ENCODE data around the gene SYNE1.
"Not testable (repeated sequence)": the region's sequence is repeated elsewhere in the genome, so short reads cannot be mapped to it uniquely, and the experiment has no call there.

Gene SYNE1

GRCh38 chr6:152673236-152673635 lies 36.1 kb upstream of the SYNE1 start:
- DNase-seq (ENCODE audit: low spot score), result no peak
- in situ Hi-C loops (cut with MboI; ENCODE audit: low sequenced_read_pairs, unreplicated experiment), result no loop called here
- no peak for TF ChIP-seq CTCF (IDR thresholded peaks at IDR 0.05; ENCODE audit: borderline replicate concordance, control extremely low read depth, extremely low read depth, insufficient read depth, missing control alignments)

GRCh38 chr6:152671171-152671570 lies 34.0 kb upstream of the SYNE1 start:
- in situ Hi-C loops (cut with MboI; ENCODE audit: low sequenced_read_pairs, unreplicated experiment), result no loop called here
- TF ChIP-seq CTCF (IDR thresholded peaks at IDR 0.05; ENCODE audit: borderline replicate concordance, control extremely low read depth, extremely low read depth, insufficient read depth, missing control alignments), result no peak
- DNase-seq (ENCODE audit: low spot score), result no peak

- no peak for TF ChIP-seq CTCF (IDR thresholded peaks at IDR 0.05; ENCODE audit: borderline replicate concordance, control extremely low read depth, extremely low read depth, insufficient read depth, missing control alignments)
- peak; percentile 16 for DNase-seq (ENCODE audit: low spot score)
- in situ Hi-C loops (cut with MboI; ENCODE audit: low sequenced_read_pairs, unreplicated experiment), result no loop called here
These were observed 32.7 kb upstream of the SYNE1 start for GRCh38 chr6:152669895-152670294.

- in situ Hi-C loops (cut with MboI; ENCODE audit: low sequenced_read_pairs, unreplicated experiment), result no loop called here
- TF ChIP-seq CTCF (IDR thresholded peaks at IDR 0.05; ENCODE audit: borderline replicate concordance, control extremely low read depth, extremely low read depth, insufficient read depth, missing control alignments), result no peak
- no peak for DNase-seq (ENCODE audit: low spot score)
These were observed 24.6 kb upstream of the SYNE1 start for GRCh38 chr6:152661776-152662175.

- in situ Hi-C loops (cut with MboI; ENCODE audit: low sequenced_read_pairs, unreplicated experiment), result no loop called here
- no peak for DNase-seq (ENCODE audit: low spot score)
- no peak for TF ChIP-seq CTCF (IDR thresholded peaks at IDR 0.05; ENCODE audit: borderline replicate concordance, control extremely low read depth, extremely low read depth, insufficient read depth, missing control alignments)
These were observed 14.8 kb upstream of the SYNE1 start for GRCh38 chr6:152651986-152652385.

- TF ChIP-seq CTCF (IDR thresholded peaks at IDR 0.05; ENCODE audit: borderline replicate concordance, control extremely low read depth, extremely low read depth, insufficient read depth, missing control alignments), result no peak
- in situ Hi-C loops (cut with MboI; ENCODE audit: low sequenced_read_pairs, unreplicated experiment), result no loop called here
- DNase-seq (ENCODE audit: low spot score), result no peak
These were observed 10.9 kb upstream of the SYNE1 start for GRCh38 chr6:152648105-152648504.

GRCh38 chr6:152646732-152647131 lies 9.6 kb upstream of the SYNE1 start:
- in situ Hi-C loops (cut with MboI; ENCODE audit: low sequenced_read_pairs, unreplicated experiment), result not testable (repeated sequence)

More at GRCh38 chr6:152646732-152647131, 9.6 kb upstream of the SYNE1 start:
- not testable (repeated sequence) for DNase-seq (ENCODE audit: low spot score)

All from GM13976 (cell line).